Right lobe of liver (tissue), 4 donors: ENCODE results near the gene CHAD.

Source experiments
- POLR2A ChIP-seq: fragments of 450-650 bp; IDR thresholded peaks from one replicate; pipeline ENCODE4 v1.6.1; 2017; ENCODE audit warnings: antibody characterized with exemption, mild to moderate bottlenecking
- TF ChIP-seq, protein P1 (sequence below), 4 donors: fragments of 200-600 bp in 3 of 4; fragments of 450-650 bp in 1 of 4; IDR thresholded peaks; one replicate each; pipeline versions ENCODE4 v1.5.1 to v1.8.0; 2016 to 2022; ENCODE audit warnings: antibody characterized with exemption in 4 of 4, mild to moderate bottlenecking in 2 of 4
- donor health status: DM: no; HTN: no; CAD: no.
- donor health status: DM: no; HTN: no; CAD: no.
- donor health status: DM: no; HTN: yes; CAD: no.

- TF ChIP-seq, protein P1, sequence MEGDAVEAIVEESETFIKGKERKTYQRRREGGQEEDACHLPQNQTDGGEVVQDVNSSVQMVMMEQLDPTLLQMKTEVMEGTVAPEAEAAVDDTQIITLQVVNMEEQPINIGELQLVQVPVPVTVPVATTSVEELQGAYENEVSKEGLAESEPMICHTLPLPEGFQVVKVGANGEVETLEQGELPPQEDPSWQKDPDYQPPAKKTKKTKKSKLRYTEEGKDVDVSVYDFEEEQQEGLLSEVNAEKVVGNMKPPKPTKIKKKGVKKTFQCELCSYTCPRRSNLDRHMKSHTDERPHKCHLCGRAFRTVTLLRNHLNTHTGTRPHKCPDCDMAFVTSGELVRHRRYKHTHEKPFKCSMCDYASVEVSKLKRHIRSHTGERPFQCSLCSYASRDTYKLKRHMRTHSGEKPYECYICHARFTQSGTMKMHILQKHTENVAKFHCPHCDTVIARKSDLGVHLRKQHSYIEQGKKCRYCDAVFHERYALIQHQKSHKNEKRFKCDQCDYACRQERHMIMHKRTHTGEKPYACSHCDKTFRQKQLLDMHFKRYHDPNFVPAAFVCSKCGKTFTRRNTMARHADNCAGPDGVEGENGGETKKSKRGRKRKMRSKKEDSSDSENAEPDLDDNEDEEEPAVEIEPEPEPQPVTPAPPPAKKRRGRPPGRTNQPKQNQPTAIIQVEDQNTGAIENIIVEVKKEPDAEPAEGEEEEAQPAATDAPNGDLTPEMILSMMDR (IDR thresholded peaks at IDR 0.05) = no peak
- no peak for TF ChIP-seq POLR2A
These were observed 29.7 kb downstream of the CHAD start for GRCh38 chr17:50439008-50439407.
